DOHH2 (cell line): Measurements from ENCODE around the gene MEIS3.

Source experiments
- CTCF ChIP-seq: fragments of 200-600 bp; sonication (generic); IDR thresholded peaks from one replicate; pipeline ENCODE4 v1.5.1; 2014; ENCODE audit warnings: antibody characterized with exemption, mild to moderate bottlenecking, low read depth, low read length; ENCODE audit not compliant: poor library complexity, severe bottlenecking
- EZH2phosphoT487 ChIP-seq: fragments of 200-600 bp; sonication (generic); IDR thresholded peaks from 2 replicates; pipeline ENCODE4 v1.6.1; 2017; ENCODE audit warnings: borderline replicate concordance, mild to moderate bottlenecking, antibody characterized with exemption, low read length, moderate library complexity, mixed read lengths

- TF ChIP-seq CTCF, result no peak
- TF ChIP-seq EZH2phosphoT487, result no peak
Measured at GRCh38 chr19:47444388-47444821, 25.1 kb upstream of the MEIS3 start.
